Natural killer cell (primary cell): Measurements from ENCODE around the gene SERTAD2. TPM values are rescaled to one million over a fixed set of nuclear protein-coding genes. Genes with fewer than 3 reads are reported as not detected.

ENCODE experiments used
- ATAC-seq, 3 donors: fragments of 150-1000 bp in 2 of 3; fragments of 200-7000 bp in 1 of 3; cut with Tn5 transposase; 1 replicate in 1 of 3; 2 replicates in 2 of 3; pipeline ENCODE4 v1.10.0; 2021; ENCODE audit warnings: mild to moderate bottlenecking in 2 of 3, moderate library complexity in 2 of 3
- DNase-seq, 2 donors: peaks; one replicate each; pipeline versions ENCODE4 v3.0.0 to v3.0.0-alpha.2; 2013 to 2021; ENCODE audit warnings: mixed read lengths in 1 of 2
- H3K27ac ChIP-seq: one replicate; pipeline ENCODE4 v1.5.1; 2013; ENCODE audit warnings: mild to moderate bottlenecking, low read length
- H3K27me3 ChIP-seq: one replicate; pipeline ENCODE4 v1.6.1; 2013; ENCODE audit warnings: low read length; ENCODE audit not compliant: control insufficient read depth, insufficient read depth
- H3K36me3 ChIP-seq: one replicate; pipeline ENCODE4 v1.6.1; 2013; ENCODE audit warnings: low read length; ENCODE audit not compliant: control insufficient read depth, insufficient read depth
- H3K4me1 ChIP-seq: one replicate; pipeline ENCODE4 v1.6.1; 2013; ENCODE audit warnings: low read length; ENCODE audit not compliant: control insufficient read depth, insufficient read depth
- H3K4me3 ChIP-seq: one replicate; pipeline ENCODE4 v1.5.1; 2013; ENCODE audit warnings: low read length
- H3K9me3 ChIP-seq: one replicate; pipeline ENCODE4 v1.6.1; 2013; ENCODE audit warnings: low read length; ENCODE audit not compliant: control insufficient read depth, insufficient read depth
- H3K27ac Mint-ChIP-seq, 2 donors: one replicate each; pipeline ENCODE4 v1.8.0; 2022; ENCODE audit warnings: mild to moderate bottlenecking in 2 of 2, mixed read lengths in 2 of 2, moderate library complexity in 1 of 2
- H3K27me3 Mint-ChIP-seq, 2 donors: one replicate each; pipeline ENCODE4 v1.8.0; 2022; ENCODE audit warnings: low read depth in 2 of 2, mixed read lengths in 2 of 2
- H3K36me3 Mint-ChIP-seq: one replicate; pipeline ENCODE4 v1.8.0; 2022; ENCODE audit warnings: mixed read lengths
- H3K4me1 Mint-ChIP-seq, 2 donors: one replicate each; pipeline ENCODE4 v1.8.0; 2022; ENCODE audit warnings: mixed read lengths in 2 of 2
- H3K4me3 Mint-ChIP-seq: one replicate; pipeline ENCODE4 v1.8.0; 2022; ENCODE audit warnings: mild to moderate bottlenecking, moderate library complexity, mixed read lengths
- H3K9me3 Mint-ChIP-seq, 2 donors: one replicate each; pipeline ENCODE4 v1.8.0; 2022; ENCODE audit warnings: mixed read lengths in 2 of 2
- WGBS: methylation state at CpG from one replicate; pipeline ENCODE4 v1.1.7; 2013; ENCODE audit warnings: missing lambda C conversion rate; ENCODE audit not compliant: insufficient coverage; 5-methylcytosine and 5-hydroxymethylcytosine counted together
- intact Hi-C: fragments of 100-400 bp; cut with micrococcal nuclease; formaldehyde crosslinking; loops from one replicate; pipeline ENCODE4 v1.14.2; 2022
- total RNA-seq, 4 donors: library from RNA; stranded (reverse); fragments of 120-200 nt in 1 of 4; gene quantifications; one replicate each; pipeline versions ENCODE4 v1.2.3 to v1.2.4, GENCODE V29; 2013 to 2022
- TF ChIP-seq, protein P1 (sequence below): fragments of 200-600 bp; IDR thresholded peaks from one replicate; pipeline ENCODE4 v1.8.0; 2022; ENCODE audit warnings: antibody characterized with exemption

Gene SERTAD2
- total RNA-seq, 3 donors from 2014 or later (not counting 1 experiment from before 2014, with no cell fraction given): 45.6 to 71.2 (median 55.8) TPM

DNA sequence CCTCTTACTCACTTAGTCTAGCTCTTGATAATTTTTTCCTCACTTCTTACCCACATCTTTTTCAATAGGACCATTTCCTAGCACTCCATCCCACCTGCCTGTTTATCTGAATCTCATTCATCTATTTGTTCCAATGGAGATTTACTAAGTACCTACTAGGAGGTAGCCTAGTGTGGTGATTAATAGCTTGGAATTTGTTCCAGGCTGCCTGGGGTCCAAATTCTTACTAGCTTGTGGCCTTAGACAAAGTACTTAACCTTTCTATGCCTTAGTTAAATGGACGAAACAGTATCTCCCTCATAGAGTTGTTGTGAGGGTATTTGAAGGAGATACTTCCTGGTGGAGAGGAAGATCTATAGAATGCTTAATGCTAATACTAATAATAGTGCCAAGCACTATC, 42.9 kb upstream of the SERTAD2 start:
- no peak overlapping the region for H3K27ac Mint-ChIP-seq
- no peaks in the 10 kb centered on the region for H3K36me3 Mint-ChIP-seq
- ATAC-seq: no peak
- TF ChIP-seq, protein P1, sequence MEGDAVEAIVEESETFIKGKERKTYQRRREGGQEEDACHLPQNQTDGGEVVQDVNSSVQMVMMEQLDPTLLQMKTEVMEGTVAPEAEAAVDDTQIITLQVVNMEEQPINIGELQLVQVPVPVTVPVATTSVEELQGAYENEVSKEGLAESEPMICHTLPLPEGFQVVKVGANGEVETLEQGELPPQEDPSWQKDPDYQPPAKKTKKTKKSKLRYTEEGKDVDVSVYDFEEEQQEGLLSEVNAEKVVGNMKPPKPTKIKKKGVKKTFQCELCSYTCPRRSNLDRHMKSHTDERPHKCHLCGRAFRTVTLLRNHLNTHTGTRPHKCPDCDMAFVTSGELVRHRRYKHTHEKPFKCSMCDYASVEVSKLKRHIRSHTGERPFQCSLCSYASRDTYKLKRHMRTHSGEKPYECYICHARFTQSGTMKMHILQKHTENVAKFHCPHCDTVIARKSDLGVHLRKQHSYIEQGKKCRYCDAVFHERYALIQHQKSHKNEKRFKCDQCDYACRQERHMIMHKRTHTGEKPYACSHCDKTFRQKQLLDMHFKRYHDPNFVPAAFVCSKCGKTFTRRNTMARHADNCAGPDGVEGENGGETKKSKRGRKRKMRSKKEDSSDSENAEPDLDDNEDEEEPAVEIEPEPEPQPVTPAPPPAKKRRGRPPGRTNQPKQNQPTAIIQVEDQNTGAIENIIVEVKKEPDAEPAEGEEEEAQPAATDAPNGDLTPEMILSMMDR: no peak
- peaks cover 5% of the 10 kb centered on the region for H3K4me1 ChIP-seq
- H3K4me3 Mint-ChIP-seq: no peak overlapping the region
- H3K9me3 Mint-ChIP-seq: no peaks in the 10 kb centered on the region
- H3K9me3 ChIP-seq: no peaks in the 10 kb centered on the region
- no peak for DNase-seq
- WGBS: no CpG with 5 or more reads among the region's 1 CpG
- intact Hi-C loops: no loop called here
- peaks cover 0 to 4% of the 10 kb centered on the region in 2 donors for H3K4me1 Mint-ChIP-seq
- H3K36me3 ChIP-seq: no peaks in the 10 kb centered on the region
- no peak overlapping the region for H3K27ac ChIP-seq
- H3K27me3 Mint-ChIP-seq: peaks cover 0 to 4% of the 10 kb centered on the region in 2 donors
- no peak overlapping the region for H3K4me3 ChIP-seq
- H3K27me3 ChIP-seq: no peaks in the 10 kb centered on the region

DNA sequence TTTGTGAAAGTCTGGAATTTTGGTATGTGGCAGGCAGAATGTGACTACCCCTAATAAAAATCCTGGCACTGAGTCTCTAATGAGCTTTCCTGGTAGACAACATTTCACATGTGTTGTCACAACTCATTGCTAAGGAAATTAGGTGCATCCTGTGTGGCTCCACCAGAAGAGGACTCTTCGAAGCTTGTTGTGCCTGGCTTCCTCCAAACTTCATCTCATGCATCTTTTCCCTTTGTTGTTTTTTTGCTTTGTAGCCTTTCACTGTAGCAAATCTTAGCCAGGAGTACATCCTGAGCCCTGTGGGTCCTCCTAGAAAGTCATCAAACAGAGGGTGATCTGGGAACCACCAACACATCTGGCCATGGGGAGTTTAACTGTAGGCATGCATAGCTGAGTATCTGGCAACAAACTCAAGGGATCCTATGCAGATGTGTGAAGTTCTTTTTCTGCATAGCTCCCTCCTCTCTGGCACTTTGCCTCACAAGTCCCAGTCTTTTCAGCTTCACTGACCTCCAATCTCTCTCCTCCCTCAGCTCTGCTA, 42.1 kb upstream of the SERTAD2 start:
- Histone ChIP-seq H3K36me3 (no peaks in the 10 kb centered on the region), H3K27me3 (no peaks in the 10 kb centered on the region), H3K27ac (no peak overlapping the region), H3K9me3 (no peaks in the 10 kb centered on the region), H3K4me3 (no peak overlapping the region), H3K4me1 (peaks cover 5% of the 10 kb centered on the region)
- TF ChIP-seq, protein P1: no peak
- intact Hi-C loops: no loop called here
- no peaks in the 10 kb centered on the region for H3K9me3 Mint-ChIP-seq
- no peaks in the 10 kb centered on the region for H3K36me3 Mint-ChIP-seq
- peaks cover 0 to 4% of the 10 kb centered on the region in 2 donors for H3K27me3 Mint-ChIP-seq
- WGBS: 30% methylated on average over 1 of the region's 1 CpG
- no peak for ATAC-seq
- no peak for DNase-seq
- H3K4me3 Mint-ChIP-seq: no peak overlapping the region
- no peak overlapping the region for H3K27ac Mint-ChIP-seq
- H3K4me1 Mint-ChIP-seq: peaks cover 0 to 4% of the 10 kb centered on the region in 2 donors

DNA sequence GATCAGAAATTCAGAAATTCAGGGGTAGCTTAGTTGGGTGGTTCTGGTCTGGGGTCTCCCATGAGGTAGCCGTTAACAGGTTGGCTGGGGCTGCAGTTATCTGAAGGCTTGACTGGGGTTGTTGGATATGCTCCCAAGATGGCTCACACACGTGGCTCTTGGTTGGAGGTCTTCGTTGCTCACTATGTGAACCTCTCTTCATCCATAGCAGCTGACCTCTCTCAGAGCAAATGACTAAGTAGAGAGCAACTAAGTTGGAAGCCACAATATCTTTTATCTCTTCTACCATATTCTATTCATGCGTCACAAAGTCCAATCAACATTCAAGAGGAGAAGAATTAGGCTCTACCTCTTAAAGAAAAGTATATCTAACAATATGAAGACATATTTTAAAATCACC, 38.7 kb upstream of the SERTAD2 start:
- Mint-ChIP-seq H3K36me3 (no peaks in the 10 kb centered on the region), H3K27me3 (peaks cover 0 to 3% of the 10 kb centered on the region in 2 donors), H3K9me3 (no peaks in the 10 kb centered on the region), H3K4me3 (no peak overlapping the region), H3K27ac (no peak overlapping the region), H3K4me1 (peaks cover 0 to 4% of the 10 kb centered on the region in 2 donors)
- 98% methylated on average over 3 of the region's 4 CpGs for WGBS
- no peaks in the 10 kb centered on the region for H3K9me3 ChIP-seq
- no peak overlapping the region for H3K27ac ChIP-seq
- DNase-seq (no peak), ATAC-seq (no peak)
- H3K27me3 ChIP-seq: no peaks in the 10 kb centered on the region
- TF ChIP-seq, protein P1: no peak
- H3K4me3 ChIP-seq: no peak overlapping the region
- intact Hi-C loops: no loop called here
- H3K36me3 ChIP-seq: no peaks in the 10 kb centered on the region
- no peaks in the 10 kb centered on the region for H3K4me1 ChIP-seq

DNA sequence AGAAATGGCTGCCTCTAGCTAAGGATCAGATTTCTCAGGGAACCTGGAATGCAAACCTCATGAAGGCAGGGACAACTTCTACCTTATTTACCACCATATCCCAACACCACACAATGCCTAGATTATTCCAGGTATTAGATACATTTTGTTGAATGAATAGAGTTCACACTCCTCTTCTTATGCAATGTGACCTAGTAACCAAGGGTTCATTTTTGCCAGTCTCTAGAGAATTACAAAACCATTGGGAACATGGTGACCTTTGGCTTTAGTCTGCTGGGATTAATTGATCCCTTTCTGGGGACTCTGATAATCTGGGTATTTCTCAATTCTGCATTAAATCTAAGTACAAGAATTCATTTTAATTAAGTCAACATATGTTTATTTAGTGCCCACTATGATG, 35.2 kb upstream of the SERTAD2 start:
- H3K27me3 Mint-ChIP-seq: no peaks in the 10 kb centered on the region
- DNase-seq (no peak), ATAC-seq (no peak)
- Histone ChIP-seq H3K27me3 (no peaks in the 10 kb centered on the region), H3K4me1 (no peaks in the 10 kb centered on the region), H3K9me3 (no peaks in the 10 kb centered on the region), H3K4me3 (no peak overlapping the region), H3K27ac (no peak overlapping the region), H3K36me3 (no peaks in the 10 kb centered on the region)
- H3K36me3 Mint-ChIP-seq: no peaks in the 10 kb centered on the region
- no peak overlapping the region for H3K27ac Mint-ChIP-seq
- no peaks in the 10 kb centered on the region for H3K9me3 Mint-ChIP-seq
- TF ChIP-seq, protein P1: no peak
- intact Hi-C loops: no loop called here
- H3K4me3 Mint-ChIP-seq: no peak overlapping the region
- H3K4me1 Mint-ChIP-seq: no peaks in the 10 kb centered on the region
